Lung (tissue), 12 donors: Measurements from ENCODE around the gene PCDHGC4. TPM values are rescaled to one million over a fixed set of nuclear protein-coding genes. Genes with fewer than 3 reads are reported as not detected.

Experiments used
- ATAC-seq: fragments of 200-7000 bp; cut with Tn5 transposase; one replicate; pipeline ENCODE4 v1.9.1; 2020; ENCODE audit warnings: moderate number of reproducible peaks; ENCODE audit not compliant: insufficient read depth, low FRiP score
- DNase-seq, 3 donors: peaks; one replicate each; pipeline ENCODE4 v3.0.0-alpha.2; 2013 to 2017
- H3K27ac ChIP-seq, 2 donors: one replicate each; pipeline ENCODE4 v1.5.1; 2013; ENCODE audit warnings: mild to moderate bottlenecking in 2 of 2, moderate library complexity in 2 of 2, control low read depth in 1 of 2, inconsistent platforms in 1 of 2, low read depth in 1 of 2, low read length in 1 of 2
- H3K27me3 ChIP-seq, 3 donors: one replicate each; pipeline ENCODE4 v1.5.1; 2013; ENCODE audit warnings: low read length in 2 of 3; ENCODE audit not compliant: control insufficient read depth in 3 of 3, insufficient read depth in 3 of 3
- H3K36me3 ChIP-seq, 4 donors: one replicate each; pipeline ENCODE4 v1.5.1; 2013; ENCODE audit warnings: low read length in 4 of 4, mild to moderate bottlenecking in 1 of 4, moderate library complexity in 1 of 4; ENCODE audit not compliant: control insufficient read depth in 4 of 4, insufficient read depth in 4 of 4
- H3K4me1 ChIP-seq, 5 donors: one replicate each; pipeline ENCODE4 v1.5.1; 2013; ENCODE audit warnings: low read length in 5 of 5, mild to moderate bottlenecking in 2 of 5, moderate library complexity in 1 of 5; ENCODE audit not compliant: control insufficient read depth in 5 of 5, insufficient read depth in 5 of 5
- H3K4me3 ChIP-seq: one replicate; pipeline ENCODE4 v1.5.1; 2013; ENCODE audit warnings: mild to moderate bottlenecking, control low read depth, moderate library complexity
- H3K9ac ChIP-seq, 2 donors: one replicate each; pipeline ENCODE4 v1.5.1; 2013; ENCODE audit warnings: low read length in 2 of 2, control low read depth in 1 of 2; ENCODE audit not compliant: insufficient read depth in 1 of 2
- H3K9me3 ChIP-seq, 4 donors: one replicate each; pipeline ENCODE4 v1.5.1; 2013; ENCODE audit warnings: low read length in 3 of 4, mild to moderate bottlenecking in 1 of 4, moderate library complexity in 1 of 4; ENCODE audit not compliant: control insufficient read depth in 4 of 4, insufficient read depth in 3 of 4
- WGBS, 2 donors: extraction: QIAGEN DNeasy Blood & Tissue Kit; methylation state at CpG; one replicate each; pipeline ENCODE4 v1.1.7; 2013; 5-methylcytosine and 5-hydroxymethylcytosine counted together
- polyA plus RNA-seq, 2 donors: library from polyadenylated mRNA; stranded (reverse); fragments of 200-250 nt; gene quantifications; one replicate each; pipeline ENCODE4 v1.2.1, GENCODE V29; 2013
- total RNA-seq, 2 donors: library from RNA; depleted of rRNA in 1 of 2; stranded (reverse); fragments of >200 nt in 1 of 2; gene quantifications; one replicate each; pipeline ENCODE4 v1.2.1, GENCODE V29; 2014 to 2021
- TF ChIP-seq, protein P1 (sequence below): IDR thresholded peaks from 2 replicates; pipeline ENCODE4 v1.5.1; 2012; ENCODE audit warnings: mild to moderate bottlenecking; ENCODE audit errors: control extremely low read depth, extremely low read depth
- donor health status: control.
- donor health status: control.
- donor health status: Bipolar disorder and iron deficiency.
- donor health status: healthy.
- donor health status: DM: yes; HTN: yes; CAD: no.

The PCDHGC4 gene
- total and polyA plus RNA-seq, 4 donors = 0.08 to 8.7 (median 1.7) TPM

- peak overlapping the region in 1 of 2 donors; percentile 78 for H3K9ac ChIP-seq
Observed at GRCh38 chr5:141521244-141521781, 36.5 kb downstream of the PCDHGC4 start.

DNA sequence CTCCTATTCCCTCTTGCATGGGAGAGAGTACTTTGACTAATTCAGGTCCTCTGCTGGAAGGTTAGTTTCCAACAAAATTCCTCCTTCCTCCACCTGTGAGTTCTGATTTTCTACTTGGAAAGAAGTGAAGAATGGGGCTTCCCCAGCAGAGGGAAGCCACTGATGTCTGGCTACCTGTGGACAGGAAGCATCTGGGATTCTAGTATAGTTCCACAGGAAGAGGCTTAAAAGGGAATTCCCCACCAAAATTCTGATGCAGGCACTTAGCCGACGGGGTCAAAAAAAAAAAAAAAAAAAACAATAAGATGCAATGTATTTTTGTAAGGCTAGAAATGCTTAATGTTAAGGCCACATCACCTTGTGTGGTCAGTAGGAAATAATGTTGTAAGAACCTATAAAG is 37.5 kb downstream of the PCDHGC4 start:
- H3K9ac ChIP-seq = peak overlapping the region in 1 of 2 donors; percentile 69
- no peak for ATAC-seq
- H3K4me1 ChIP-seq = peaks cover 8 to 91% (median 31%) of the 10 kb centered on the region in 5 donors
- no peak for DNase-seq
- no peak overlapping the region for H3K4me3 ChIP-seq
- WGBS, 2 donors = 10 to 34% methylated on average over 2 of the region's 2 CpGs
- TF ChIP-seq, protein P1, sequence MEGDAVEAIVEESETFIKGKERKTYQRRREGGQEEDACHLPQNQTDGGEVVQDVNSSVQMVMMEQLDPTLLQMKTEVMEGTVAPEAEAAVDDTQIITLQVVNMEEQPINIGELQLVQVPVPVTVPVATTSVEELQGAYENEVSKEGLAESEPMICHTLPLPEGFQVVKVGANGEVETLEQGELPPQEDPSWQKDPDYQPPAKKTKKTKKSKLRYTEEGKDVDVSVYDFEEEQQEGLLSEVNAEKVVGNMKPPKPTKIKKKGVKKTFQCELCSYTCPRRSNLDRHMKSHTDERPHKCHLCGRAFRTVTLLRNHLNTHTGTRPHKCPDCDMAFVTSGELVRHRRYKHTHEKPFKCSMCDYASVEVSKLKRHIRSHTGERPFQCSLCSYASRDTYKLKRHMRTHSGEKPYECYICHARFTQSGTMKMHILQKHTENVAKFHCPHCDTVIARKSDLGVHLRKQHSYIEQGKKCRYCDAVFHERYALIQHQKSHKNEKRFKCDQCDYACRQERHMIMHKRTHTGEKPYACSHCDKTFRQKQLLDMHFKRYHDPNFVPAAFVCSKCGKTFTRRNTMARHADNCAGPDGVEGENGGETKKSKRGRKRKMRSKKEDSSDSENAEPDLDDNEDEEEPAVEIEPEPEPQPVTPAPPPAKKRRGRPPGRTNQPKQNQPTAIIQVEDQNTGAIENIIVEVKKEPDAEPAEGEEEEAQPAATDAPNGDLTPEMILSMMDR = no peak
- no peaks in the 10 kb centered on the region for H3K9me3 ChIP-seq
- H3K27me3 ChIP-seq = no peaks in the 10 kb centered on the region
- peaks cover 7 to 35% (median 13%) of the 10 kb centered on the region in 4 donors for H3K36me3 ChIP-seq
- H3K27ac ChIP-seq = peak overlapping the region in 1 of 2 donors; percentile 90

More at GRCh38 chr5:141521244-141521781, 36.5 kb downstream of the PCDHGC4 start:
- Histone ChIP-seq H3K9me3 (no peaks in the 10 kb centered on the region), H3K4me1 (peaks cover 8 to 89% (median 31%) of the 10 kb centered on the region in 5 donors), H3K4me3 (no peak overlapping the region), H3K36me3 (peaks cover 8 to 36% (median 10%) of the 10 kb centered on the region in 4 donors), H3K27me3 (no peaks in the 10 kb centered on the region), H3K27ac (peak overlapping the region; percentile 61 to 90)
- peak; percentile 35 for ATAC-seq
- 40 to 46% methylated on average over 2 of the region's 2 CpGs for WGBS, 2 donors
- peak; percentile 71 to 96 (median 95) for DNase-seq
- TF ChIP-seq, protein P1 = no peak

- ATAC-seq = no peak
- Histone ChIP-seq H3K9ac (peak overlapping the region in 1 of 2 donors; percentile 4), H3K4me3 (no peak overlapping the region), H3K27me3 (no peaks in the 10 kb centered on the region), H3K27ac (peak overlapping the region; percentile 32 to 41), H3K9me3 (no peaks in the 10 kb centered on the region), H3K4me1 (peaks cover 8 to 92% (median 32%) of the 10 kb centered on the region in 5 donors), H3K36me3 (peaks cover 7 to 35% (median 11%) of the 10 kb centered on the region in 4 donors)
- 90 to 92% methylated on average over 8 of the region's 8 CpGs for WGBS, 2 donors
- TF ChIP-seq, protein P1 = no peak
- DNase-seq = no peak
Observed at GRCh38 chr5:141523991-141524390, 39.2 kb downstream of the PCDHGC4 start.
